Keratinocyte (primary cell): ENCODE results near the gene SAMD11. TPM values are rescaled to one million over a fixed set of nuclear protein-coding genes. Genes with fewer than 3 reads are reported as not detected.
"Not testable (repeated sequence)": the region's sequence is repeated elsewhere in the genome, so short reads cannot be mapped to it uniquely, and the experiment has no call there.

Source experiments
- DNase-seq: peaks from one replicate; pipeline ENCODE4 v3.0.0-alpha.2; 2011; ENCODE audit warnings: low read depth, missing footprints, low spot score
- FAIRE-seq: peaks from 2 replicates; lab custom pipeline; 2011; peaks lifted over from hg19 to GRCh38; lab: Jason Lieb, UNC
- H2AFZ ChIP-seq: 2 replicates; pipeline ENCODE4 v1.6.0; 2012; ENCODE audit warnings: low read length, control low read depth, inconsistent platforms; ENCODE audit not compliant: control insufficient read depth
- H3K27ac ChIP-seq: 2 replicates; pipeline ENCODE4 v1.5.1; 2011; ENCODE audit warnings: low read length; ENCODE audit not compliant: control insufficient read depth, insufficient read depth
- H3K27me3 ChIP-seq: 3 replicates; pipeline ENCODE4 v1.6.0; 2011; ENCODE audit warnings: low read length; ENCODE audit not compliant: control insufficient read depth, insufficient read depth; ENCODE audit errors: extremely low read depth
- H3K36me3 ChIP-seq, 2 experiments: 2 replicates in 1 of 2; 3 replicates in 1 of 2; pipeline ENCODE4 v1.5.1; 2011; ENCODE audit warnings: low read length in 2 of 2, mild to moderate bottlenecking in 1 of 2; ENCODE audit not compliant: control insufficient read depth in 2 of 2, insufficient read depth in 2 of 2; ENCODE audit errors: extremely low read depth in 1 of 2
- H3K4me1 ChIP-seq: 3 replicates; pipeline ENCODE4 v1.5.1; 2011; ENCODE audit warnings: low read length; ENCODE audit not compliant: control insufficient read depth, insufficient read depth; ENCODE audit errors: extremely low read depth
- H3K4me2 ChIP-seq: 3 replicates; pipeline ENCODE4 v1.6.0; 2011; ENCODE audit warnings: low read depth, low read length; ENCODE audit not compliant: control insufficient read depth, insufficient read depth; ENCODE audit errors: extremely low read depth
- H3K4me3 ChIP-seq, 3 experiments: fragments of 200-600 bp in 1 of 3; sonication (generic) in 1 of 3; 2 replicates in 2 of 3; 3 replicates in 1 of 3; pipeline ENCODE4 v1.5.1; 2011 to 2016; ENCODE audit warnings: low read length in 3 of 3, mild to moderate bottlenecking in 3 of 3, control low read depth in 2 of 3, inconsistent platforms in 1 of 3, low read depth in 1 of 3, mixed read lengths in 1 of 3, mixed run types in 1 of 3, moderate library complexity in 1 of 3; ENCODE audit not compliant: control insufficient read depth in 2 of 3, insufficient read depth in 2 of 3; ENCODE audit errors: extremely low read depth in 1 of 3
- H3K79me2 ChIP-seq: 2 replicates; pipeline ENCODE4 v1.6.0; 2012; ENCODE audit warnings: low read length; ENCODE audit not compliant: control insufficient read depth, insufficient read depth
- H3K9ac ChIP-seq: 3 replicates; pipeline ENCODE4 v1.6.0; 2011; ENCODE audit warnings: low read length; ENCODE audit not compliant: control insufficient read depth, insufficient read depth; ENCODE audit errors: extremely low read depth
- H3K9me1 ChIP-seq: 3 replicates; pipeline ENCODE4 v1.6.0; 2011; ENCODE audit warnings: low read length; ENCODE audit not compliant: control insufficient read depth, insufficient read depth; ENCODE audit errors: extremely low read depth
- H3K9me3 ChIP-seq: 2 replicates; pipeline ENCODE4 v1.5.1; 2012; ENCODE audit warnings: low read depth, low read length; ENCODE audit not compliant: control insufficient read depth
- H4K20me1 ChIP-seq: 3 replicates; pipeline ENCODE4 v1.6.0; 2011; ENCODE audit warnings: low read length; ENCODE audit not compliant: control insufficient read depth, insufficient read depth; ENCODE audit errors: extremely low read depth
- EZH2 ChIP-seq: IDR thresholded peaks from one replicate; pipeline ENCODE4 v1.6.1; 2012; ENCODE audit warnings: inconsistent platforms, mild to moderate bottlenecking, low read length, moderate library complexity
- dilution Hi-C: fragments of 300-500 bp; cut with MboI; formaldehyde crosslinking; loops from one replicate; pipeline ENCODE4 v1.7.0; 2020; ENCODE audit warnings: low sequenced_read_pairs; ENCODE audit not compliant: extremely low pct_ligation_motif_present
- polyA plus RNA-seq, 5 experiments: library from polyadenylated mRNA; depleted of rRNA in 3 of 5; stranded (reverse) in 3 of 5; stranded (forward) in 1 of 5; unstranded in 1 of 5; fragments of >200 nt; gene quantifications; 1 replicate in 1 of 5; 2 replicates in 3 of 5; 3 replicates in 1 of 5; pipeline versions ENCODE4 v1.2.1 to v1.2.3, GENCODE V29; 2011 to 2012; ENCODE audit warnings: missing spikeins in 2 of 5, low read depth in 1 of 5, low replicate concordance in 1 of 5
- TF ChIP-seq, protein P1 (sequence below), 3 experiments: IDR thresholded peaks in 1 of 3; conservative IDR thresholded peaks in 1 of 3; optimal IDR thresholded peaks in 1 of 3; 2 replicates in 2 of 3; 3 replicates in 1 of 3; pipeline versions ENCODE3 to v1.5.1; 2011; ENCODE audit warnings: low read length in 3 of 3, mild to moderate bottlenecking in 3 of 3, moderate library complexity in 2 of 3, control low read depth in 1 of 3, inconsistent platforms in 1 of 3; ENCODE audit not compliant: insufficient read depth in 2 of 3; ENCODE audit errors: extremely low read depth in 1 of 3

SAMD11 gene
- polyA plus RNA-seq, 1 donor (not counting 4 experiments of a cell fraction or from before 2014, with no cell fraction given), result not detected

DNA sequence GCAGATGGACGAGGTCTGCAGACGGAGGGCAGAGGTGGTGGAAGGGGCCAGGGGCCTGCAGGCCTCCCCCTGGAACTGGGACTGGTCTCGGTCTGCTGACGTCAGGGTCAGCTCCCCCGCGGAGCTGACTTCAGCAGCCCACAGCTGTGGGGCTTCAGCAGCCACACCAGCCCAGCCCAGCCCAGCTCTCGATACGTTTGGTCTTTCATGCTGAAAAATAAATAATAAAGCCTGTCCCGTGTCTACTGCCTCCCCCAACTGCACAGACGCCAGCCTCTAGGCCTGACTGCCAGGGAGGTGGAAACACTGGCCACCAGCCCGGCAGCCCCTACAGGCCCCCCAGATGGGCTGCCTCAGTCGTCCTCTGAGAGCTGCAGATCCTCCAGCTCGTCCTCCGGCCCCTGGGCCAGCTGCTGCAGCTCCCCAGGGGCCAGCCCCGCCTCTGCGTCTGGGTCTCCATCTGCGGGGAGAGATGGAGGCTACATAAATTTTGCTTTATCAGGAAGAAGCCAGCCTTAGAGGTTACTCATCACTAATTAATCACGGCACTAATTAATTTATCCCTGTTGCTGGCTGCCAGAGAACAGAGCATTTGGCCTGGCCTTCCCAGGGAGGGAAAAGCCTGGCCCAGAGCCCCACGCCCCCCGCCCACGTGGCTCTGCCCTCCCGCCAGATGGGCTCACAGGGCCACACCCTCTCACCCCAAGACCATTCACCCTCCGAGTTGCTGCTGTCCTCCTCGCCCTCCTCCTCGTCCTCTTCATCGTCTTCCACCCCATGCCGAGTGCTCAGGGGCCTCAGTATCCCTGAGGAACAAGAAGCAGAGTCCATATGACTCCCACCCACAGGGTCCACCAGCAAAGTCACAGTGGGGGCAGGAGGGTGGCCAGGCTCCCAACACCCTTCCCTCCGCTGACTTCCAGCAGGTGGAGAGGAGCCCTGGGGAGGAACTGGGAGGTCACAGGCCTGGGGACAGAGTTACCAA, 20.9 kb downstream of the SAMD11 start:
- Histone ChIP-seq H3K27ac (no peak overlapping the region), H3K79me2 (no peaks in the 10 kb centered on the region), H3K4me3 (no peak overlapping the region), H3K27me3 (peaks cover 38% of the 10 kb centered on the region), H3K9me3 (no peaks in the 10 kb centered on the region), H3K9me1 (no peaks in the 10 kb centered on the region), H3K4me2 (no peak overlapping the region), H2AFZ (no peak overlapping the region), H3K4me1 (peaks cover 11% of the 10 kb centered on the region), H3K36me3 (peaks cover 22 to 34% of the 10 kb centered on the region in 2 experiments), H4K20me1 (no peaks in the 10 kb centered on the region), H3K9ac (no peak overlapping the region)
- TF ChIP-seq, protein P1, sequence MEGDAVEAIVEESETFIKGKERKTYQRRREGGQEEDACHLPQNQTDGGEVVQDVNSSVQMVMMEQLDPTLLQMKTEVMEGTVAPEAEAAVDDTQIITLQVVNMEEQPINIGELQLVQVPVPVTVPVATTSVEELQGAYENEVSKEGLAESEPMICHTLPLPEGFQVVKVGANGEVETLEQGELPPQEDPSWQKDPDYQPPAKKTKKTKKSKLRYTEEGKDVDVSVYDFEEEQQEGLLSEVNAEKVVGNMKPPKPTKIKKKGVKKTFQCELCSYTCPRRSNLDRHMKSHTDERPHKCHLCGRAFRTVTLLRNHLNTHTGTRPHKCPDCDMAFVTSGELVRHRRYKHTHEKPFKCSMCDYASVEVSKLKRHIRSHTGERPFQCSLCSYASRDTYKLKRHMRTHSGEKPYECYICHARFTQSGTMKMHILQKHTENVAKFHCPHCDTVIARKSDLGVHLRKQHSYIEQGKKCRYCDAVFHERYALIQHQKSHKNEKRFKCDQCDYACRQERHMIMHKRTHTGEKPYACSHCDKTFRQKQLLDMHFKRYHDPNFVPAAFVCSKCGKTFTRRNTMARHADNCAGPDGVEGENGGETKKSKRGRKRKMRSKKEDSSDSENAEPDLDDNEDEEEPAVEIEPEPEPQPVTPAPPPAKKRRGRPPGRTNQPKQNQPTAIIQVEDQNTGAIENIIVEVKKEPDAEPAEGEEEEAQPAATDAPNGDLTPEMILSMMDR (optimal IDR thresholded peaks at IDR 0.05 in 1 of 3, IDR thresholded peaks at IDR 0.05 in 1 of 3, conservative IDR thresholded peaks at IDR 0.05 in 1 of 3; ENCODE audit: extremely low read depth in 1 of 3, insufficient read depth in 2 of 3, low read length in 3 of 3), result no peak
- TF ChIP-seq EZH2, result no peak
- no peak for FAIRE-seq
- DNase-seq, result no peak
- dilution Hi-C loops, result no loop called here

DNA sequence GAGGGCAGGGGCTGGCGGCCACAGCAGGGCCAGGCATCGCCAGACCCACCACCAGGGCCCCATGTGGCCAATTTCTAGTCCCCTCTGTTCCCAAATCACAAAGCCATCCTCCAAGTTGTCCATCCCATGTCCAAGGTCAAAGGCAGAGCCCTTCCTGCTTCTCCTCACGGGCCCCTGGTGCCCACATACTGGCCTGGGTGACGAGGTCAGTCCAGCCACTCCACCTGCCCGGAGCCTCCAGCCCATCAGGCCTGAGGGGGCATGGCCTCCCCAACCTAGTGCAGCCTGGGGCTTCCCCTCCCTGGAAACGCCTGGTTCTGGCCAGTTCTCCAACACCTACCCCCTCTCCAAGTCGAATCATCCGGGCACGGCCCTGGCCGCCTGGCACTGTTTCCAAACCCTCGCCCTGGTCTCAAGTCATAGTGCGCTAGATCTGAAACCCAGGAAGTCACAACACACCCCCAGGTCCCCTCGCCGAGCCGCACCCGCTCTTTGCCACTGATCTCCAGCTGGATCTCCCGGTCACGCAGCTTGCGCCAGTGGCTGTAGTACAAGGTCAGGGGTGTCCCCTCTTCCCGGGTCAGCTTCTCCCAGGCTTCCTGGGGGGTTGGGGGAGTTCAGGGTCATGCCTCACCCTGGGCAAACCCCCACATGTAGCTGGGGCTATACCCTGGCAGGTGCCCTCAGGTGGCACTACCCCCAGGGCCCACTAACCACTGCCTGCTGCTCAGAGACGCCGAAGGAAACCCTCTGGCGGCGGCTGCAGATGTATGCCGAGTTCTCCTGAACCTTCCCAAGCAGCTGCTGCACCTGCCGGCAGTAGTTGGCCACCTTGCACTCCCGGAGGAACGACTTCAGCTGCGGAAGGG, 22.2 kb downstream of the SAMD11 start:
- H3K9me3 ChIP-seq, result no peaks in the 10 kb centered on the region

DNA sequence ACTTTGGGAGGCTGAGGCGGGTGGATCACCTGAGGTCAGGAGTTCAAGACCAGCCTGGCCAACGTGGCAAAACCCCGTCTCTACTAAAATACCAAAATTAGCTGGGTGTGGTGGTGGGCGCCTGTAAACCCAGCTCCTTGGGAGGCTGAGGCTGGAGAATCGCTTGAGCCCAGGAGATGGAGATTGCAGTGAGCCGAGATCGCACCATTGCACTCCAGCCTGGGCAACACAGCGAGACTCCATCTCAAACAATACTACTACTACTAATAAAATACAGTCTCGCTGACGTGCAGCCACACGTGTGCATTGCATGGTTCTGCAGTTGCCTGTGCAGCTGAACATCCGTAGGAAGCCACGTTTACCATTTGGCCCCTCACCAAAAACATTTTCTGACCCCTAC, 23.1 kb downstream of the SAMD11 start:
- H3K9me1 ChIP-seq, H3K79me2 ChIP-seq, H3K4me3 ChIP-seq, DNase-seq, H2AFZ ChIP-seq, H3K9me3 ChIP-seq, H3K4me1 ChIP-seq, H3K4me2 ChIP-seq, dilution Hi-C loops, H3K9ac ChIP-seq, H3K27ac ChIP-seq, FAIRE-seq, H4K20me1 ChIP-seq: not testable (repeated sequence)
- peaks cover 17% of the 10 kb centered on the region for H3K27me3 ChIP-seq
- peaks cover 42 to 46% of the 10 kb centered on the region in 2 experiments for H3K36me3 ChIP-seq

More for the DNA sequence above, 22.2 kb downstream of the SAMD11 start:
- Histone ChIP-seq H4K20me1 (no peaks in the 10 kb centered on the region), H3K27me3 (peaks cover 25% of the 10 kb centered on the region), H3K9ac (no peak overlapping the region), H3K27ac (no peak overlapping the region), H3K9me1 (no peaks in the 10 kb centered on the region), H3K4me2 (no peak overlapping the region), H3K4me1 (peaks cover 5% of the 10 kb centered on the region), H3K79me2 (peaks cover 3% of the 10 kb centered on the region), H2AFZ (no peak overlapping the region), H3K4me3 (no peak overlapping the region), H3K36me3 (peaks cover 33 to 42% of the 10 kb centered on the region in 2 experiments)
- FAIRE-seq (no peak), DNase-seq (no peak)
- dilution Hi-C loops, result no loop called here
- TF ChIP-seq, protein P1 (optimal IDR thresholded peaks at IDR 0.05 in 1 of 3, IDR thresholded peaks at IDR 0.05 in 1 of 3, conservative IDR thresholded peaks at IDR 0.05 in 1 of 3; ENCODE audit: extremely low read depth in 1 of 3, insufficient read depth in 2 of 3, low read length in 3 of 3), result no peak
- TF ChIP-seq EZH2, result no peak
